NT2/D1 (cell line): ENCODE data around the gene CARD11.

Source experiments
- SUZ12 ChIP-seq: IDR thresholded peaks from 2 replicates; pipeline ENCODE4 v1.6.1; 2011; ENCODE audit not compliant: insufficient read length, insufficient read depth; ENCODE audit errors: extremely low read depth
- YY1 ChIP-seq: IDR thresholded peaks from 2 replicates; pipeline ENCODE4 v1.6.1; 2011; ENCODE audit not compliant: insufficient read length, insufficient read depth
- ZNF274 ChIP-seq: IDR thresholded peaks from 2 replicates; pipeline ENCODE4 v1.6.1; 2011; ENCODE audit warnings: mild to moderate bottlenecking, low read depth, low read length

- TF ChIP-seq ZNF274 (no peak), YY1 (no peak), SUZ12 (no peak)
Observed at GRCh38 chr7:2983586-2983985, 60.1 kb downstream of the CARD11 start.
